OCI-LY7 (cell line): ENCODE measurements around the gene RHOU. TPM values are rescaled to one million over a fixed set of nuclear protein-coding genes. Genes with fewer than 3 reads are reported as not detected.

Experiments
- BruUV-seq: library from RNA; stranded (reverse); fragments of 400-500 nt; replicated peaks from 2 replicates; lab custom pipeline; 2021; lab: Mats Ljungman, UMichigan
- CTCF ChIA-PET: fragments of 300-600 bp; sonication (Branson Sonifier 250); formaldehyde crosslinking; loops from one replicate; lab custom pipeline; 2022; ENCODE audit warnings: antibody characterized with exemption; ENCODE audit not compliant: unreplicated experiment; lab: Charles Lee
- POLR2A ChIA-PET: fragments of 300-600 bp; sonication (Branson Sonifier 250); formaldehyde crosslinking; loops from one replicate; lab custom pipeline; 2022; ENCODE audit warnings: antibody characterized with exemption; lab: Charles Lee
- DNase-seq: peaks from one replicate; pipeline ENCODE4 v3.0.0-alpha.2; 2015; ENCODE audit warnings: low spot score
- H2AFZ ChIP-seq: fragments of 200-600 bp; sonication (generic), shearing (Covaris generic); 2 replicates; pipeline ENCODE4 v1.6.1; 2014; ENCODE audit warnings: mild to moderate bottlenecking, antibody characterized with exemption, low read length, moderate library complexity
- H3K27ac ChIP-seq: fragments of 200-600 bp; sonication (generic); 2 replicates; pipeline ENCODE4 v1.5.1; 2014; ENCODE audit warnings: mixed run types, low read depth, mild to moderate bottlenecking, moderate library complexity, low read length, inconsistent platforms; ENCODE audit not compliant: poor library complexity, severe bottlenecking
- H3K36me3 ChIP-seq: fragments of 200-600 bp; sonication (generic); 2 replicates; pipeline ENCODE4 v1.6.1; 2014; ENCODE audit warnings: mild to moderate bottlenecking, antibody characterized with exemption, low read length, moderate library complexity, mixed read lengths; ENCODE audit not compliant: insufficient read depth
- H3K4me1 ChIP-seq: fragments of 200-600 bp; sonication (generic); 2 replicates; pipeline ENCODE4 v1.5.1; 2014; ENCODE audit warnings: mild to moderate bottlenecking, low read length; ENCODE audit not compliant: insufficient read depth, poor library complexity, severe bottlenecking
- H3K4me2 ChIP-seq: fragments of 200-600 bp; sonication (generic); 2 replicates; pipeline ENCODE4 v1.6.1; 2014; ENCODE audit warnings: mild to moderate bottlenecking, low read length
- H3K4me3 ChIP-seq: fragments of 200-600 bp; sonication (generic); 2 replicates; pipeline ENCODE4 v1.5.1; 2014; ENCODE audit warnings: mild to moderate bottlenecking, low read depth, low read length; ENCODE audit not compliant: poor library complexity, severe bottlenecking
- H3K79me2 ChIP-seq: fragments of 200-600 bp; sonication (generic); 2 replicates; pipeline ENCODE4 v1.6.1; 2016; ENCODE audit warnings: low read depth, mild to moderate bottlenecking, low read length, moderate library complexity, mixed read lengths; ENCODE audit not compliant: insufficient read depth
- H3K9me2 ChIP-seq: fragments of 200-600 bp; sonication (generic); 2 replicates; pipeline ENCODE4 v1.6.1; 2016; ENCODE audit warnings: mild to moderate bottlenecking, low read length, mixed read lengths; ENCODE audit not compliant: insufficient read depth
- H3K9me3 ChIP-seq: fragments of 200-600 bp; sonication (generic); 2 replicates; pipeline ENCODE4 v1.6.1; 2014; ENCODE audit warnings: mild to moderate bottlenecking, mixed run types, low read length, mixed read lengths
- H4K20me1 ChIP-seq: fragments of 200-600 bp; sonication (generic); 2 replicates; pipeline ENCODE4 v1.6.1; 2014; ENCODE audit warnings: mild to moderate bottlenecking, antibody characterized with exemption, low read length, moderate library complexity, mixed read lengths; ENCODE audit not compliant: insufficient read depth
- CTCF ChIP-seq: fragments of 200-600 bp; sonication (generic); conservative IDR thresholded peaks from 2 replicates; pipeline ENCODE4 v1.5.1; 2014; ENCODE audit warnings: mild to moderate bottlenecking, antibody characterized with exemption, low read length, moderate library complexity, mixed read lengths
- EZH2phosphoT487 ChIP-seq: fragments of 200-600 bp; sonication (generic); IDR thresholded peaks from 2 replicates; pipeline ENCODE4 v1.6.1; 2018; ENCODE audit warnings: low read depth, borderline replicate concordance, mild to moderate bottlenecking, mixed run types, antibody characterized with exemption, low read length, moderate library complexity, mixed read lengths
- intact Hi-C: fragments of 100-400 bp; cut with micrococcal nuclease; formaldehyde crosslinking; loops from one replicate; pipeline ENCODE4 v1.10.0; 2022; ENCODE audit not compliant: unreplicated experiment
- total RNA-seq, 2 experiments: library from RNA; depleted of rRNA in 1 of 2; stranded (reverse); fragments of >200 nt in 1 of 2; shearing (Covaris generic) in 1 of 2; gene quantifications; 2 replicates each; pipeline ENCODE4 v1.2.3, GENCODE V29; 2014 to 2022

Gene RHOU
- total RNA-seq, 2 experiments from 2014 or later, result not detected

- Histone ChIP-seq H3K9me2 (no peaks in the 10 kb centered on the region), H3K9me3 (no peaks in the 10 kb centered on the region), H3K36me3 (no peaks in the 10 kb centered on the region), H3K4me3 (no peak overlapping the region), H3K27ac (no peak overlapping the region), H4K20me1 (no peaks in the 10 kb centered on the region; the same call in 1 of the 2 replicates), H3K4me2 (no peak overlapping the region), H2AFZ (no peak overlapping the region), H3K4me1 (no peaks in the 10 kb centered on the region), H3K79me2 (no peaks in the 10 kb centered on the region)
- TF ChIP-seq CTCF (no peak), EZH2phosphoT487 (no peak)
- POLR2A ChIA-PET, result interaction anchor here (0.6 kb wide), 1 partner anchor 91 kb away, joined by 3 read pairs; no protein-coding TSS in a partner anchor
- DNase-seq, result no peak
- intact Hi-C loops, result no loop called here
- BruUV-seq, result no TSS peak
- CTCF ChIA-PET, result no interaction called here
Observed at GRCh38 chr1:228785366-228786330, 50.4 kb downstream of the RHOU start.

- intact Hi-C loops, result no loop called here
- Histone ChIP-seq H3K79me2 (no peaks in the 10 kb centered on the region), H3K27ac (no peak overlapping the region), H3K36me3 (no peaks in the 10 kb centered on the region), H4K20me1 (no peaks in the 10 kb centered on the region; the same call in 1 of the 2 replicates), H3K4me1 (no peaks in the 10 kb centered on the region), H3K4me2 (no peak overlapping the region), H3K4me3 (no peak overlapping the region), H3K9me3 (no peaks in the 10 kb centered on the region), H2AFZ (no peak overlapping the region), H3K9me2 (no peaks in the 10 kb centered on the region)
- ChIA-PET CTCF (no interaction called here), POLR2A (interaction anchor here (0.7 kb wide), 1 partner anchor 1678 kb away, joined by 4 read pairs; no protein-coding TSS in a partner anchor)
- no TSS peak for BruUV-seq
- no peak for DNase-seq
- TF ChIP-seq CTCF (no peak), EZH2phosphoT487 (no peak)
Observed at GRCh38 chr1:228786361-228787129, 51.3 kb downstream of the RHOU start.
